HEK293 (cell line): ENCODE measurements around the gene TRPM5.

Experiments used
- KLF9 ChIP-seq: fragments of 450-650 bp; formaldehyde crosslinking; IDR thresholded peaks from 2 replicates; pipeline ENCODE4 v1.5.1; 2016; ENCODE audit warnings: missing biosample characterization, missing genetic modification characterization, low read depth
- OSR2 ChIP-seq: fragments of 450-650 bp; formaldehyde crosslinking; IDR thresholded peaks from 2 replicates; pipeline ENCODE4 v1.5.1; 2016; ENCODE audit warnings: missing biosample characterization, missing genetic modification characterization
- ZNF10 ChIP-seq: fragments of 450-650 bp; formaldehyde crosslinking; IDR thresholded peaks from 2 replicates; pipeline ENCODE4 v1.5.1; 2017; ENCODE audit warnings: missing biosample characterization, missing genetic modification characterization
- ZNF175 ChIP-seq: fragments of 450-650 bp; formaldehyde crosslinking; IDR thresholded peaks from 2 replicates; pipeline ENCODE4 v1.5.1; 2016; ENCODE audit warnings: missing biosample characterization, missing genetic modification characterization
- ZNF19 ChIP-seq: fragments of 450-650 bp; formaldehyde crosslinking; IDR thresholded peaks from 2 replicates; pipeline ENCODE4; 2016; ENCODE audit warnings: missing biosample characterization, missing genetic modification characterization, low read depth
- ZNF416 ChIP-seq: fragments of 450-650 bp; formaldehyde crosslinking; IDR thresholded peaks from 2 replicates; pipeline ENCODE4 v1.5.1; 2016; ENCODE audit warnings: missing biosample characterization, missing genetic modification characterization
- ZNF423 ChIP-seq: fragments of 450-650 bp; formaldehyde crosslinking; IDR thresholded peaks from 2 replicates; pipeline ENCODE4 v1.5.1; 2016; ENCODE audit warnings: missing biosample characterization, missing genetic modification characterization
- ZNF521 ChIP-seq: fragments of 450-650 bp; formaldehyde crosslinking; IDR thresholded peaks from 2 replicates; pipeline ENCODE4 v1.5.1; 2017; ENCODE audit warnings: missing biosample characterization, mild to moderate bottlenecking, missing genetic modification characterization
- TF ChIP-seq, protein P1 (sequence below): fragments of 450-650 bp; formaldehyde crosslinking; IDR thresholded peaks from 2 replicates; pipeline ENCODE4 v1.5.1; 2016; ENCODE audit warnings: missing biosample characterization, missing genetic modification characterization
- TF ChIP-seq, protein P2 (sequence below): fragments of 450-650 bp; formaldehyde crosslinking; optimal IDR thresholded peaks from 2 replicates; pipeline ENCODE3; 2016; ENCODE audit warnings: missing biosample characterization, mild to moderate bottlenecking, missing genetic modification characterization
- TF ChIP-seq, protein P3 (sequence below): fragments of 450-650 bp; formaldehyde crosslinking; IDR thresholded peaks from 2 replicates; pipeline ENCODE4 v1.5.1; 2016; ENCODE audit warnings: missing biosample characterization, missing genetic modification characterization

DNA sequence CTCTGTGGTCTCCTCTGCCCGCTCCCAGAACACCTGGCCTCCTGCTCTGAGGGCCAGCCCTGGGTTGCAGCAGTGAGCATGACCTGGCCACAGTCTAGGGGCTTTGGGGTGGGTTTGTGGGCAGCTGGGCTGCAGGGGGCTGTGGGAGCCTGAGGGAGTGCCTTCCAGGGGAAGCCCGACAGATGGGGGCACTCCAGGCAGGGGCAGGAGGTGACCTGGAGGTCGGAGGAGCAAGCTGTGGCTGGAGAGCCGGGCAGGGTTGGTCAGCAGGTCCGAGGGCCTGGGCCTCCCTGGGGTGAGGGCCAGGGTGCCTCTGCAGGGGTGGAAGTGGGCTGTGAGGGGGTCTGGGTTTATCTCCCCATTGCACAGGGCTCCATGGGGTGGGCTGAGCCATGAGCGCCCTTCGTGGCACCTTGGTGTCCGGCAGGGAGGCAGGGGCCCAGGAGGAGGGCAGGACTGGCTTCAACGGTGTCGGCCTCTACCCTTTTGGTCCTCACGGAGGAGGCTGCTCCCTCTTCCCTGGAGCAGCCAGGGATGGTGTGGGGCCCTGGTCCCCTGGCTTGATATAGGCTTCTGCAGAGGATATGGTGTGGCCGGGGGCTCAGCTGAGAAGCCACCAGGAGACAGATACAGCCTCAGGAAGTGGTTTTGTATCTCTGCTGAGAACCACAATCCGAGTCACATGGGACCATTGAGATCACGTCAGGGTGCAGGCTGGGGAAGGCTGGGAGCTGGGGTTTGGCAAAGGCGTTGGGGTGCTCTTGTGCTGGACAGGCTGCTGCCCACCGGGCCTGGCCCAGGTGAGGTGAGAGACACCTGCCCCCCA lies 22.8 kb upstream of the TRPM5 start:
- TF ChIP-seq ZNF175 (no peak), ZNF10 (tag by site-specific recombination) (no peak), ZNF521 (tag by site-specific recombination) (no peak), ZNF19 (tag by site-specific recombination) (no peak), KLF9 (tag by site-specific recombination) (no peak), OSR2 (tag by site-specific recombination) (no peak), ZNF423 (tag by site-specific recombination) (no peak), ZNF416 (no peak)
- TF ChIP-seq, protein P1, sequence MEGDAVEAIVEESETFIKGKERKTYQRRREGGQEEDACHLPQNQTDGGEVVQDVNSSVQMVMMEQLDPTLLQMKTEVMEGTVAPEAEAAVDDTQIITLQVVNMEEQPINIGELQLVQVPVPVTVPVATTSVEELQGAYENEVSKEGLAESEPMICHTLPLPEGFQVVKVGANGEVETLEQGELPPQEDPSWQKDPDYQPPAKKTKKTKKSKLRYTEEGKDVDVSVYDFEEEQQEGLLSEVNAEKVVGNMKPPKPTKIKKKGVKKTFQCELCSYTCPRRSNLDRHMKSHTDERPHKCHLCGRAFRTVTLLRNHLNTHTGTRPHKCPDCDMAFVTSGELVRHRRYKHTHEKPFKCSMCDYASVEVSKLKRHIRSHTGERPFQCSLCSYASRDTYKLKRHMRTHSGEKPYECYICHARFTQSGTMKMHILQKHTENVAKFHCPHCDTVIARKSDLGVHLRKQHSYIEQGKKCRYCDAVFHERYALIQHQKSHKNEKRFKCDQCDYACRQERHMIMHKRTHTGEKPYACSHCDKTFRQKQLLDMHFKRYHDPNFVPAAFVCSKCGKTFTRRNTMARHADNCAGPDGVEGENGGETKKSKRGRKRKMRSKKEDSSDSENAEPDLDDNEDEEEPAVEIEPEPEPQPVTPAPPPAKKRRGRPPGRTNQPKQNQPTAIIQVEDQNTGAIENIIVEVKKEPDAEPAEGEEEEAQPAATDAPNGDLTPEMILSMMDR: no peak
- TF ChIP-seq, protein P2, sequence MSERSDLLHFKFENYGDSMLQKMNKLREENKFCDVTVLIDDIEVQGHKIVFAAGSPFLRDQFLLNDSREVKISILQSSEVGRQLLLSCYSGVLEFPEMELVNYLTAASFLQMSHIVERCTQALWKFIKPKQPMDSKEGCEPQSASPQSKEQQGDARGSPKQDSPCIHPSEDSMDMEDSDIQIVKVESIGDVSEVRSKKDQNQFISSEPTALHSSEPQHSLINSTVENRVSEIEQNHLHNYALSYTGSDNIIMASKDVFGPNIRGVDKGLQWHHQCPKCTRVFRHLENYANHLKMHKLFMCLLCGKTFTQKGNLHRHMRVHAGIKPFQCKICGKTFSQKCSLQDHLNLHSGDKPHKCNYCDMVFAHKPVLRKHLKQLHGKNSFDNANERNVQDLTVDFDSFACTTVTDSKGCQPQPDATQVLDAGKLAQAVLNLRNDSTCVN (tag by site-specific recombination): no peak
- TF ChIP-seq, protein P3, sequence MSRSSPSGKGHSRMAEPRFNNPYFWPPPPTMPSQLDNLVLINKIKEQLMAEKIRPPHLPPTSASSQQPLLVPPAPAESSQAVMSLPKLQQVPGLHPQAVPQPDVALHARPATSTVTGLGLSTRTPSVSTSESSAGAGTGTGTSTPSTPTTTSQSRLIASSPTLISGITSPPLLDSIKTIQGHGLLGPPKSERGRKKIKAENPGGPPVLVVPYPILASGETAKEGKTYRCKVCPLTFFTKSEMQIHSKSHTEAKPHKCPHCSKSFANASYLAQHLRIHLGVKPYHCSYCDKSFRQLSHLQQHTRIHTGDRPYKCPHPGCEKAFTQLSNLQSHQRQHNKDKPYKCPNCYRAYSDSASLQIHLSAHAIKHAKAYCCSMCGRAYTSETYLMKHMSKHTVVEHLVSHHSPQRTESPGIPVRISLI (tag by site-specific recombination): no peak
